Germinal center (tissue), 1 donor: ENCODE results near the gene MYO10.
"Not testable (repeated sequence)": the region's sequence is repeated elsewhere in the genome, so short reads cannot be mapped to it uniquely, and the experiment has no call there.

ENCODE experiments used
- DNase-seq: peaks from one replicate; pipeline ENCODE4 v3.0.0; 2012; ENCODE audit warnings: mixed read lengths, low spot score

MYO10 gene

GRCh38 chr5:16886793-16887345 lies 49.2 kb downstream of the MYO10 start:
- no peak for DNase-seq

GRCh38 chr5:16886366-16886736 lies 49.7 kb downstream of the MYO10 start:
- no peak for DNase-seq

GRCh38 chr5:16885635-16886365 lies 50.3 kb downstream of the MYO10 start:
- no peak for DNase-seq

- no peak for DNase-seq
Measured at GRCh38 chr5:16884595-16884994, 51.5 kb downstream of the MYO10 start.

DNA sequence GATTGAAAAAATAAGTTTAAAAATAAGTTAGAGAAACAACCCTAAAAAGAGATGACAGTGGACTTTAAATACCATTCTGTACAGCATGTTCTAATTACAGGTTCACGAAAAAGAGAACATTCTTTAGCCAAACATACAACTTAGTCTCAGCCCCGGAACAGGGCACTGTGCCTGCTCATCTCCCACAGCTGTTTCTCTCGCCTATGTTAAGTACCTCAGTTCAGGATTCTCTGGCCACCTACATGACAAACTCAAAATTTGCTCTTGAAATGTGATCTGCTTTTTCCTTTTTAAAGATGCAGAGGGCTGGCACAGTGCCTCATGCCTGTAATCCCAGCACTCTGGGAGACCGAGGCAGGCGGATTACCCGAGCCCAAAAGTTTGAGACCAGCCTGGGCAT lies 52.3 kb downstream of the MYO10 start:
- DNase-seq: no peak

GRCh38 chr5:16883176-16883575 lies 52.9 kb downstream of the MYO10 start:
- DNase-seq: no peak

DNA sequence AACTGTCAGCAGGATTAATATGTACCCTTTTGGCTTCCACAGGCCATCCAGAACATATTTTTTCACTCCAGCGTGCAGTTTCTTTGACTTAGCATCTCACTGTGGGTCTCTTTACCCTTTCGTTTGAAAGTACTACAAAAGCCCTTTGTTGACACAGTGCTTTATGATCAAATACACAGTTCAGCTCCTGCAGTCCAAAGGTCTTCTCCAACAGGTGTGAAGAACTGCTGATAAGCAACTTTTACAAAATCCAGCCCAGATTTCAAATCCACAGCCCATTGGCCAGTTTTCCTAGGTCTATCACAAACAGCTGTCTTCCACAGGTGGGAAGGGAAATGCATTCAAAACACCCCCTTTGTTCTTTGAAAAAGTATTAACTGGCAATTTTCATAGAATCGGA lies 54.8 kb downstream of the MYO10 start:
- no peak for DNase-seq

DNA sequence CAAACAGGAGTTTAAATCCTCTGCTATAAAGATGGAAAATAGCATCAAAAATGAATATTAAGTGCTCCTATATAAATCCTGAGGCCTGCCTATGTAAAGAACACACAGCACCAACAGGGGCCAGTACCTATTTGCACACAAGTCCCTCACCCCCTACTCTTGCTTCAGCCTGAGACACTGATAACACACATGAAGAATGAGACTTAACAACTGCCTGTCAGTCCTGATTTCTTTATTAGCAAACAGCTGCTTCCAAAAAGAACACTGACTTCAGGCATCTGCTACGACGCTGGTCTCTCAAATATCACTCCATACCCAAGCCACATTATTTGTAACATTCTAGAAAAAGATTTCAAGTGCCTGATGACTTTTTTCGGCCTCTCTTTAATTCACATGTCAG lies 55.5 kb downstream of the MYO10 start:
- no peak for DNase-seq

- no peak for DNase-seq
Measured at GRCh38 chr5:16879650-16880049, 56.4 kb downstream of the MYO10 start.

- DNase-seq: no peak
Measured at GRCh38 chr5:16879191-16879590, 56.9 kb downstream of the MYO10 start.

- DNase-seq: no peak
Measured at GRCh38 chr5:16877267-16877935, 58.7 kb downstream of the MYO10 start.

DNA sequence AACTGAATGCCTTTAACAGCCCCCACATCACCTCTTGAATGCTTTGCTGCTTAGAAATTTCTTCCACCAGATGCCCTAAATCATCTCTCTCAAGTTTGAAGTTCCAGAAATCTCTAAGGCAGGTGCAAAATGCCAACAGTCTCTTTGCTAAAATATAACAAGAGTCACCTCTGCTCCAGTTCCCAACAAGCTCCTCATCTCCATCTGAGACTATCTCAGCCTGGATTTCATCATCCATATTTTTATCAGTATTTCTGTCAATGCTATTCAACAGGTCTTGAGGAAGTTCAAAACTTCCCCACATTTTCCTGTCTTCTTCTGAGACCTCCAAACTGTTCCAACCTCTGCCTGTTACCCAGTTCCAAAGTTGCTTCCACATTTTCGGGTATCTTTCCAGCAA lies 61.7 kb downstream of the MYO10 start:
- not testable (repeated sequence) for DNase-seq

DNA sequence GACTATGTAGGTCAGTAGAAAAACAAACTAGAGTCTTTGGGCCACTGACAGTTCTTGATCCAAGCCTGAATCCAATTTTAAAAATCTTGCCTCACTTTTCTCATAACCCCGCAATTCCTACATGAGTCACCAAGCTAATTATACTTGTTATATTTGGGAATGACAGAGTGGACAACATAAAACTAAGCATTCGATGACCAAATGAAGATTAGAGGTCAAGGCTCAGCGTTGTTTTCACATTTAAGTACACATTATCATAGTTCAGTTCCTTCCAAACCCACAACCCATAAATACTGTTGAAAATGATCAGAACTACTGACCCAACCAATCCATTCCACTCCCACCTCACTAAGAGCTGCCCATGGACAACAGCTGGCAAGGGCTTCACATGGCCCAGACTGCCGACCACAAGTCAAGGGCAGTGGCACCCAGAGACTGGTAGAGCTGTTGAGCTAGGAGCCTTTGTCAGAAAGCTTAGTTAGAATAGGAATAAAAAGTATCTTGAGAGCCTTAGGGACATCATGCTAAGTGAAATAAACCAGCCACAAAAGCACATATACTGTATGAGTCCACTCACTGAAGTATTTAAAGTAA lies 64.2 kb downstream of the MYO10 start:
- no peak for DNase-seq

DNA sequence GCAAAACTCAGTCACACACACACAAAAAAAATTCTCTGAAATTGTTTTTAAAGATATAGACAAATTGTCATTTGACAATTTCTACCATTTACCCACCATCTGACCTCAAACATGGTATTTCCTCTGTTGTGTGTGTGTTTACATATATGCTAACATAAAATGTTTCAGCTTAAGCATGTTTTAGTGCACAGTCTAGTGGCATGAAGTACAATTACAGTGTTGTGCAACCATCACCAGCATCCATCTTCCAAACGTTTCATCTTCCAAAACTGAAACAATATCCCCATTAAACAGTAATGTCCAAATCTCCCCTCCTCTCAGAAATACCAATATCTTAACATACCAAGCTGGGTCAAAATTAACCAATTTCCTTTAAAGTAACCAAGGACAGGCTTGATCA lies 65.2 kb downstream of the MYO10 start:
- no peak for DNase-seq

DNA sequence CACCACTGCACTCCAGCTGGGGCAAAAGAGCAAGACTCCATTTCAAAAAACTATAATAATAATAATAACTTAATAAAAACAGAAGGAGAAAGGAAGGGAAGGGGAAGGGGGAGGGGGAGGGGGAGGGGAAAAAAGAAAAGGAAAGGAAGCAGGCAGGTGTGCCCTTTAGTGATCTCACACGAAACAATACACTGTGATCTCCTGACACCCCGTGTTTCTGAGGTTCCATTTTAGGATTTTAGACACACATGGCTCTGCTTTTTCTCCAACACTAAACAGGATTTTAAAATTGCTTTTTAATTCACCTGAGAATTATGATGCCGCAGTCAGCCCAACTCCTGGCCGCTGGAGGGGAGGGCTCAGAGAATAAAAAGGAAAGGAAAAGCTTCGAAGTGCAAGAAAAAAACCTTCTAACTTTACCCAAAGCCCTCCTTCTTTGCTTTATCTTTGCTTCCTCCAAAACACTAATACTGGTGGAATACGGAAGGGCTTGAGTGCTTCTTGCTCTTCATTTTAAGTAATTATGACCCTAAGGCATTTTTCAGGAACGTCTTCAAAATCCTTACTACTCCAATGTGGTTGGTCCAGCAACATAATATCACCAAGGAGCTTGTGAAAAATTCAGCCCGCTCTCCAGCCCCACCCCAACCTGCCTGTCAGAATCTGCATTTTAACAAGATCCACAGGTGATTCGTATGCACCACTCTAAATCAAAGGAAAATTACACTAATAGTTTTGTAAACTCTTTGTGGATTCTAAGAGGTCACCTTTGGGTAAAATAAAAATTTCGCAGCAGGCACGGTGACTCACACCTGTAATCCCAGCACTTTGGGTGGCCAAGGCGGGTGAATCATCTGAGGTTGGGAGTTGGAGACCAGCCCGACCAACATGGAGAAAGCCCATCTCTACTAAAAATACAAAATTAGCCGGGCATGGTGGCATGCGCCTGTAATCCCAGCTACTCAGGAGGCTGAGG lies 66.0 kb downstream of the MYO10 start:
- no peak for DNase-seq

DNA sequence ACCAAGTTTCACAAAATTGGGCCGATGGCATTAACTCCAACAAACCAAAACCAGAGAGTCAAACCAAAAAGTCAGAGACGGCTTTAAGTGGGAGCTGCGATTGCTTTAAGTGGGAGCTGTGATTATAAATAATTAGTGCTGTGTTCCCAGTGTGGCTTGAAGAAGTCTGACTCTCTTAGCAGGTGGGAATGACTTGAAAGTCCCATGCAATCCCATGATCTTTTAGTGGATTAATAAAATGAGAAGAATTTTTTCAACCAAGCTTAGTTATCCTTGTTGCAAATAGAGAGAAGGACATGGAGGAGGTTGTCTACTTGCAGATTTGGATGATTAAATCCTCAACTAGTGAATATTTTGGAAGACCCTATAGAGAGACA lies 68.5 kb downstream of the MYO10 start:
- DNase-seq: no peak

DNA sequence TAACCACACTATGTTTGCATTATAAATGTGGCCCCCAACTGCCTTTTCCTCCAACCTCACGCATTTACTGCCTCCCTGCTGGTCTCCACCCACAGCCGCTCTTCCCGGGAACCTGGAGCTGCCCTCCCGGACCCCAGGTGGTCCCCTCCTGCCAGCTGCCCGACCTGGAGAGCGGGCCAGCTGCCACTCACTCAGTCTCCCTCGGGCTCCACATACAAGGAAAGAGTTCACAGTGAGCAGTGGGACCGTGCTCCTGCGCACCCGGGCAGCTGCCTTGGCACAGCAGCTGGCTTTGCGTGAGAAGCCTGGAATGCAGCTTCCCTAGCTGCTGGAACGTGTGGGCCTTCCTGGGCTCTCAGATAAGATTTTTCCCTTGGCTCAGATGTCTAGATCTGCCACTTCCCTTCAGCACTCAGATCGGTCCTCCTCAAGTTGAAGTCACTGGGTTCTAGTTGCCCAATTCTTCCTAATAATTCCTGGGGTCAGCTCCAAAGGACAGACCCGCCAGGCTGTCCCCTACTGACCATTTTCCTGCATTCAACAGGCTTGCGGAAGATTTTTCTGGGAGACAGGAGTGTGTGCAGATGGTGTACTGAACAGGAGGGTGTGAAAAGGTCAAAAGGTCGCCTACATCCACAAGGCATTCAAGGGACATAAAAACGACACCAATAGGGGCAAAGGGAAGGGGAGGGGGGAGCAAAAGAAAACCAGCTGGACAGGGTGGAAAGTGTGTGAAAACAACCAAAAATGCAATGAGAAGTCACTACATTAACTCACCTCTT lies 69.1 kb downstream of the MYO10 start:
- DNase-seq: no peak

GRCh38 chr5:16866273-16866672 lies 69.8 kb downstream of the MYO10 start:
- DNase-seq: no peak

DNA sequence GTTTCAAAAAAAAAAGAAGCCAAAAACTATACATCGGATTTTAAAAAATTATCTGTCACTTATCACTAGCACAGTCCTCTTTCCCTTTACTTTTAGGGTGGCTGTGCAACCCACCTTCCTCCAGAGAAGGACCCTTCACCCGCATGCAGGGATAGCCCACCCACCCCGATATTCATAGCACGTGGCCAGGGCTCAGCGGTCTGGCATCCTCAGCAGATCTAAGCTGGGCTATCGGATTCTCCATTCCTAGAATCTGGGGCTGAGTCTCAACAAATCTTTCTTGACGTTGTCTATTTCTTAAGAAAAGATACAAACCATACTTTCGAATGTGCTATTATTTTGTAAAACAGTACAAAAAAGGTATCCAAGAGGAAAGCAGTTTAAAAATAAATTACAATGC lies 70.9 kb downstream of the MYO10 start:
- no peak for DNase-seq

DNA sequence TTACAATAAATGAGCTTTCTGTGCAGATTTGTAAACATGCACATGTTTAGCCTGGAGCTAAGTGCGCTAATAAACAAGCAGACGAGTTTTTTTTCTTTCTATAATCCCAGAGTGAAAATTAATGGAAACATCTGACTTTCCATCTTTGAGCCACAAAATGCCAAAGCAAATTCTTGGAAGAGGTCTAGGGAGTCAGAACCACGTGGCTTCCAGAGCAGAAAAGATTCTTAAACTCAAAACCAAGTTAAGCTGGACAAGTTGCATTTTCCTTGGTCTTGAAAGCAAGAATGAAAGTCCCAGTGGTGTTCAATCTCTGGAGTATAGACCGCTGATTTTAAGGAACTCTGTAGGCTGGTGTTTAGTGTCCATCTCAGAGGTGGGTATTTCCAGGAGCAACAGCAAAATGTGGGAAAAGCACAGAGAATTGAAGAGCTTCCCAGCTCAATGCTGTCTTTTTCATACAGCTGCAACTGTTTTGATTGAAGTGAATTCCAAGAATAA lies 71.4 kb downstream of the MYO10 start:
- no peak for DNase-seq

GRCh38 chr5:16863469-16863946 lies 72.6 kb downstream of the MYO10 start:
- no peak for DNase-seq
